AG09319 (cell line): Measurements from ENCODE around the gene KSR2.

Source experiments
- DNase-seq: peaks from one replicate; pipeline ENCODE4 v3.0.0-alpha.2; 2010; ENCODE audit warnings: low read depth; ENCODE audit errors: extremely low read depth
- TF ChIP-seq, protein P1 (sequence below): IDR thresholded peaks from 2 replicates; pipeline ENCODE4 v1.5.1; 2011; ENCODE audit warnings: low read depth, mild to moderate bottlenecking, inconsistent platforms, low read length, moderate library complexity

Gene KSR2

DNA sequence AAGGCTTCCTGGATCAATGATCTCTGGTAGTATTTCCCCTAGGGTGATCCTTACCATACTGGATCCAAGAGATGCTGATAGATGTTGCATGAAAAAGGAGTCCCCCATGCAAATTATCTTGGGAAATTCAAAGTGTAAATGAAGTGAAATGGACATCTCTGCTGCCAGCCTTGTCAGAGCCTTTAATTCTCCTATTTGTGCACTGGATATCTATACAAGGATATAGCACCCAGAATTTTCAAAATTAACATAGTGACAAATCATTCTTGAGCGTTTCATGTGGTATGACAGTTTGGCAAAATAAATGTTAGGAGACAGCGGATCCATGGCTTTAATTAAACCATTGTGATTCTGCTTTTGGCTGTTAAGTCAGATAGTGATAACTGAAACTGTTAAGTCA is 260.9 kb downstream of the KSR2 start:
- TF ChIP-seq, protein P1, sequence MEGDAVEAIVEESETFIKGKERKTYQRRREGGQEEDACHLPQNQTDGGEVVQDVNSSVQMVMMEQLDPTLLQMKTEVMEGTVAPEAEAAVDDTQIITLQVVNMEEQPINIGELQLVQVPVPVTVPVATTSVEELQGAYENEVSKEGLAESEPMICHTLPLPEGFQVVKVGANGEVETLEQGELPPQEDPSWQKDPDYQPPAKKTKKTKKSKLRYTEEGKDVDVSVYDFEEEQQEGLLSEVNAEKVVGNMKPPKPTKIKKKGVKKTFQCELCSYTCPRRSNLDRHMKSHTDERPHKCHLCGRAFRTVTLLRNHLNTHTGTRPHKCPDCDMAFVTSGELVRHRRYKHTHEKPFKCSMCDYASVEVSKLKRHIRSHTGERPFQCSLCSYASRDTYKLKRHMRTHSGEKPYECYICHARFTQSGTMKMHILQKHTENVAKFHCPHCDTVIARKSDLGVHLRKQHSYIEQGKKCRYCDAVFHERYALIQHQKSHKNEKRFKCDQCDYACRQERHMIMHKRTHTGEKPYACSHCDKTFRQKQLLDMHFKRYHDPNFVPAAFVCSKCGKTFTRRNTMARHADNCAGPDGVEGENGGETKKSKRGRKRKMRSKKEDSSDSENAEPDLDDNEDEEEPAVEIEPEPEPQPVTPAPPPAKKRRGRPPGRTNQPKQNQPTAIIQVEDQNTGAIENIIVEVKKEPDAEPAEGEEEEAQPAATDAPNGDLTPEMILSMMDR = no peak
- DNase-seq = no peak

DNA sequence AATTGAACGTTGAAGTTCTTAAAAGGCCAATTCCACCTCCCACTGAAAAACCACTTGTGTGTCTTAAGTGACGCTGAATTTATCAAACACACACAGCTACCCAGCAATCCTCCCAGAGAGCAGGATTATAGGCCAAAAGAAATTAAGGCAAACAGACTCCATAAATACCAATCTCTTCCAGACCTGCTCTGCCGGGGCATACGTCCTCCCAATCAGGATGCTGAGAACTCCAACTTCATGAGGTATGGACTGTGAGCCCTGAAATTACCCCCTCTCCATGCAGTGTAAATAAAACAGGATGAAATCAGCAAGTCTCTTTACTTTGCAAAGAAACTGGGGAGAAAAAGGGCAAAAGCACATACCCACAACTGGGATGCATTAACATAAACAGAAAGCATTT is 265.2 kb downstream of the KSR2 start:
- no peak for DNase-seq
- TF ChIP-seq, protein P1 = no peak

DNA sequence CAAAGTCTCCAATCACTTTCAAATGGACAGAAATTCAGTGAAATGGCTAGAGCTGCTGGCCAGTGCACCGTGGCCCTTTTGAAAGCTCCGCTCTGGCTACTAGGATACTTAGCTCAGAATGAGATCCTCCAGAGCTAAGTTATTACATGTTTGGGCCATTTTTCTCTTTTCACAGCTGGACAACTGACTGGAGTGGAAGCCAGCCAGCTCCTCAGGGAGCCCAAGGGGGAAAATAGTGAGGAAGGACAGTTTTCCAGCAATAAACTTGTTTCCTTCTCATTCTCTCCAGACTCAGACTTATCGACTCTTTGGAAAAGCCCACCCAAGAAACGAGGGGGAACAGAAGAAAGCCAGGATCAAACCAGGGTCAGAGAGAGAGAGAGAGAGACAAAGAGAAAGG is 266.0 kb downstream of the KSR2 start:
- TF ChIP-seq, protein P1 = no peak
- DNase-seq = no peak

DNA sequence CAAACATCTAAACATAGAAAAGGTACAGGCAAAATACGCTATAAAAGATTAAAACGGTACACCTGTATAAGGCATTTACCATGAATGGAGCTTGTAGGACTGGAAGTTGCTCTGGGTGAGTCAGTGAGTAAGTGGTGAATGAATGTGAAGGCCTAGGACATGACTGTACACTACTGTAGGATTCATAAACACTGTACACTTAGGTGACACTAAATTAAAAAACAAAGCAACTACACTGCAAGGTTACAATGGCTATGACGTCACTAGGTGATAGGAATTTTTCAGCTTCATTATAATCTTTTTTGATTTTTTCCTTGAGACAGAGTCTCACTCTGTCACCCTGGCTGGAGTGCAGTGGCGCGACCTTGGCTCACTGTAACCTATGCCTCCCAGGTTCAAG is 269.2 kb downstream of the KSR2 start:
- no peak for DNase-seq
- TF ChIP-seq, protein P1 = no peak

DNA sequence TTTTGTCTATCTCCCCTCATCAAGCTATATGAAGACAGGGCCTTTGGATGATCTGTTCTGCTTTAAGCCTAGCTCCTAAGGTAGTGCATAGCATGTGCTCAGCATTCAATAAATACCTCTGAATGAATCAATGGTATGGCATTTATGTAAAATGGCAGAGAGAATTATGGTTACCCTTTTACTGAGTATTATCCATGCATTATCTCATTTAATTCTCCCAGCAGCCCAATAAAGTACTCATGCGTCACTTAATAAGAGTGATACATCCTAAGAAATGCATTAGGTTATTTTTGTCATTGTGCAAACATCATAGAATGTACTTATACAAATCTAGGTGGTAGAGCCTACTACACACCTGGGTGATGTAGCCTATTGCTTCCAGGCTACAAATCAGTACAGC is 269.7 kb downstream of the KSR2 start:
- no peak for DNase-seq
- TF ChIP-seq, protein P1 = no peak

DNA sequence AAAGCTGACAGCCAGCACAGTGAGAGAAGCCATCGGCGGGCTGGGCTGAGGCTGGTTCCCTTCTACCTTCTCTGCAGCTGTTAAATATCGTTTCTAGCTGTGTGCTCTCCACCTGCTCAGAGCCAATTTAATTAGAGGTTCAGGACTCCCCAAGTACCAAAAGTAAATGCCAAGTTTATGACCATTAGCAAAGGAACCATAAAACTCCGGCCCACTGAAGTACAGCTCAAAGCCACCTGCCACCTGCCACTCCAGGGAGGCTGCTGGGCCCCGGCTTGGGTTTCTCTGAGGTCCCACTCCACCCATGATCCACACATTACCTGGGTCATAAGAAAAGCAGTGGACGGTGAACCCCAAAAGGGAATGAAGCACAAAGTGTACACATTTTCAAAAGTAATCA is 272.8 kb downstream of the KSR2 start:
- DNase-seq = no peak

DNA sequence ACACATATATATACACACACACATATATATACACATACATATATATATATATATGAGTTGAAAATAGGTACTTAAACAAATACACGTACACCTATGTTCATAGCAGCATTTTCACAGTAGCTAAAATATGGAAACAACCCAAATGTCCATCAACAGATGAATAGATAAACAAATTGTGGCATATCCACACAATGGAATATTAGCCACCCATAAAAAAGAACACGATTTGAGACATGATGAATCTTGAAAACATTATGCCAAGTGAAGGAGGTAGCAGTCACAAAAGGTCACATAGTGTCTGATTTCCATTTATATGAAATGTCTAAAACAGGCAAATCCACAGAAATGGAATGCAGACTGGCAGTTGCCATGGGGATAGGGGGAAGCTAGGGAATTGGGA is 276.3 kb downstream of the KSR2 start:
- TF ChIP-seq, protein P1 = no peak
- no peak for DNase-seq

More for the DNA sequence above, 272.8 kb downstream of the KSR2 start:
- TF ChIP-seq, protein P1 = no peak
